Liver (tissue), 3 donors: ENCODE measurements around the gene PEX11B.

Experiments
- EGR1 ChIP-seq, 2 donors: IDR thresholded peaks; 2 replicates each; pipeline ENCODE4 v1.6.1; 2016 to 2018; ENCODE audit warnings: antibody characterized with exemption in 2 of 2, low read depth in 2 of 2
- SP1 ChIP-seq: IDR thresholded peaks from 2 replicates; pipeline ENCODE4 v1.6.1; 2018; ENCODE audit warnings: antibody characterized with exemption, mild to moderate bottlenecking
- YY1 ChIP-seq: IDR thresholded peaks from 2 replicates; pipeline ENCODE4 v1.6.1; 2016; ENCODE audit warnings: antibody characterized with exemption, mild to moderate bottlenecking
- TF ChIP-seq, protein P1 (sequence below): fragments of 150-350 bp; IDR thresholded peaks from 2 replicates; pipeline ENCODE4 v1.5.1; 2017; ENCODE audit warnings: improper control_type of control experiment, low read depth, low read length; ENCODE audit not compliant: missing input control
- TF ChIP-seq, protein P2 (sequence below): IDR thresholded peaks from 2 replicates; pipeline ENCODE4 v1.6.1; 2016; ENCODE audit warnings: antibody characterized with exemption
- TF ChIP-seq, protein P3 (sequence below): IDR thresholded peaks from 2 replicates; pipeline ENCODE4 v1.6.1; 2016; ENCODE audit warnings: antibody characterized with exemption, mild to moderate bottlenecking
- TF ChIP-seq, protein P4 (sequence below): IDR thresholded peaks from 2 replicates; pipeline ENCODE4 v1.6.1; 2016; ENCODE audit warnings: antibody characterized with exemption
- donor health status: healthy.
- donor health status: healthy.

DNA sequence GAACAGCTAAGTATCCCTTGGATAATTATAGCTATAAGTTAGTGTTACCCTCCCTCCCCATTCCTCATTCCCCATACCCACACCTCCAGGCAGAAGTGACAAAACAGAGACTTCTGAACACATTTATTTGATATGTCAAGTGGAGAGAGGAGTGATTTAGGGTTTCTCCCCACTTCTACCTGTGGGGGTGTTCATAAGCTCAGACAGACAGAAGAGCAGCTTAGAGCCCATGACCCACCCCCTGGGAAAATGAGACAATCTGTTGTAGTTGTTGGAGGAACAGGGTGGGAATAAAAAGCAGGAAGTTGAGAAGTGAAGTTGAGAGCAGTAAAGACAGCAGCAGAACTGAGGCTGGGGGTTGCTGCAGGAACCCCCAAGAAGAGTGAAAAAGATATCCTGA lies 40.8 kb upstream of the PEX11B start:
- no peak for TF ChIP-seq YY1
- TF ChIP-seq, protein P1, sequence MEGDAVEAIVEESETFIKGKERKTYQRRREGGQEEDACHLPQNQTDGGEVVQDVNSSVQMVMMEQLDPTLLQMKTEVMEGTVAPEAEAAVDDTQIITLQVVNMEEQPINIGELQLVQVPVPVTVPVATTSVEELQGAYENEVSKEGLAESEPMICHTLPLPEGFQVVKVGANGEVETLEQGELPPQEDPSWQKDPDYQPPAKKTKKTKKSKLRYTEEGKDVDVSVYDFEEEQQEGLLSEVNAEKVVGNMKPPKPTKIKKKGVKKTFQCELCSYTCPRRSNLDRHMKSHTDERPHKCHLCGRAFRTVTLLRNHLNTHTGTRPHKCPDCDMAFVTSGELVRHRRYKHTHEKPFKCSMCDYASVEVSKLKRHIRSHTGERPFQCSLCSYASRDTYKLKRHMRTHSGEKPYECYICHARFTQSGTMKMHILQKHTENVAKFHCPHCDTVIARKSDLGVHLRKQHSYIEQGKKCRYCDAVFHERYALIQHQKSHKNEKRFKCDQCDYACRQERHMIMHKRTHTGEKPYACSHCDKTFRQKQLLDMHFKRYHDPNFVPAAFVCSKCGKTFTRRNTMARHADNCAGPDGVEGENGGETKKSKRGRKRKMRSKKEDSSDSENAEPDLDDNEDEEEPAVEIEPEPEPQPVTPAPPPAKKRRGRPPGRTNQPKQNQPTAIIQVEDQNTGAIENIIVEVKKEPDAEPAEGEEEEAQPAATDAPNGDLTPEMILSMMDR = no peak
- TF ChIP-seq, protein P2, sequence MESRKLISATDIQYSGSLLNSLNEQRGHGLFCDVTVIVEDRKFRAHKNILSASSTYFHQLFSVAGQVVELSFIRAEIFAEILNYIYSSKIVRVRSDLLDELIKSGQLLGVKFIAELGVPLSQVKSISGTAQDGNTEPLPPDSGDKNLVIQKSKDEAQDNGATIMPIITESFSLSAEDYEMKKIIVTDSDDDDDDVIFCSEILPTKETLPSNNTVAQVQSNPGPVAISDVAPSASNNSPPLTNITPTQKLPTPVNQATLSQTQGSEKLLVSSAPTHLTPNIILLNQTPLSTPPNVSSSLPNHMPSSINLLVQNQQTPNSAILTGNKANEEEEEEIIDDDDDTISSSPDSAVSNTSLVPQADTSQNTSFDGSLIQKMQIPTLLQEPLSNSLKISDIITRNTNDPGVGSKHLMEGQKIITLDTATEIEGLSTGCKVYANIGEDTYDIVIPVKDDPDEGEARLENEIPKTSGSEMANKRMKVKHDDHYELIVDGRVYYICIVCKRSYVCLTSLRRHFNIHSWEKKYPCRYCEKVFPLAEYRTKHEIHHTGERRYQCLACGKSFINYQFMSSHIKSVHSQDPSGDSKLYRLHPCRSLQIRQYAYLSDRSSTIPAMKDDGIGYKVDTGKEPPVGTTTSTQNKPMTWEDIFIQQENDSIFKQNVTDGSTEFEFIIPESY = no peak
- TF ChIP-seq, protein P3, sequence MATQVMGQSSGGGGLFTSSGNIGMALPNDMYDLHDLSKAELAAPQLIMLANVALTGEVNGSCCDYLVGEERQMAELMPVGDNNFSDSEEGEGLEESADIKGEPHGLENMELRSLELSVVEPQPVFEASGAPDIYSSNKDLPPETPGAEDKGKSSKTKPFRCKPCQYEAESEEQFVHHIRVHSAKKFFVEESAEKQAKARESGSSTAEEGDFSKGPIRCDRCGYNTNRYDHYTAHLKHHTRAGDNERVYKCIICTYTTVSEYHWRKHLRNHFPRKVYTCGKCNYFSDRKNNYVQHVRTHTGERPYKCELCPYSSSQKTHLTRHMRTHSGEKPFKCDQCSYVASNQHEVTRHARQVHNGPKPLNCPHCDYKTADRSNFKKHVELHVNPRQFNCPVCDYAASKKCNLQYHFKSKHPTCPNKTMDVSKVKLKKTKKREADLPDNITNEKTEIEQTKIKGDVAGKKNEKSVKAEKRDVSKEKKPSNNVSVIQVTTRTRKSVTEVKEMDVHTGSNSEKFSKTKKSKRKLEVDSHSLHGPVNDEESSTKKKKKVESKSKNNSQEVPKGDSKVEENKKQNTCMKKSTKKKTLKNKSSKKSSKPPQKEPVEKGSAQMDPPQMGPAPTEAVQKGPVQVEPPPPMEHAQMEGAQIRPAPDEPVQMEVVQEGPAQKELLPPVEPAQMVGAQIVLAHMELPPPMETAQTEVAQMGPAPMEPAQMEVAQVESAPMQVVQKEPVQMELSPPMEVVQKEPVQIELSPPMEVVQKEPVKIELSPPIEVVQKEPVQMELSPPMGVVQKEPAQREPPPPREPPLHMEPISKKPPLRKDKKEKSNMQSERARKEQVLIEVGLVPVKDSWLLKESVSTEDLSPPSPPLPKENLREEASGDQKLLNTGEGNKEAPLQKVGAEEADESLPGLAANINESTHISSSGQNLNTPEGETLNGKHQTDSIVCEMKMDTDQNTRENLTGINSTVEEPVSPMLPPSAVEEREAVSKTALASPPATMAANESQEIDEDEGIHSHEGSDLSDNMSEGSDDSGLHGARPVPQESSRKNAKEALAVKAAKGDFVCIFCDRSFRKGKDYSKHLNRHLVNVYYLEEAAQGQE = no peak
- no peak for TF ChIP-seq SP1
- TF ChIP-seq, protein P4, sequence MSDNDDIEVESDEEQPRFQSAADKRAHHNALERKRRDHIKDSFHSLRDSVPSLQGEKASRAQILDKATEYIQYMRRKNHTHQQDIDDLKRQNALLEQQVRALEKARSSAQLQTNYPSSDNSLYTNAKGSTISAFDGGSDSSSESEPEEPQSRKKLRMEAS = no peak
- no peak for TF ChIP-seq EGR1 (IDR thresholded peaks at IDR 0.05; ENCODE audit: low read depth in 2 of 2)
